Measurements from ENCODE around the gene IPO11.

DNA sequence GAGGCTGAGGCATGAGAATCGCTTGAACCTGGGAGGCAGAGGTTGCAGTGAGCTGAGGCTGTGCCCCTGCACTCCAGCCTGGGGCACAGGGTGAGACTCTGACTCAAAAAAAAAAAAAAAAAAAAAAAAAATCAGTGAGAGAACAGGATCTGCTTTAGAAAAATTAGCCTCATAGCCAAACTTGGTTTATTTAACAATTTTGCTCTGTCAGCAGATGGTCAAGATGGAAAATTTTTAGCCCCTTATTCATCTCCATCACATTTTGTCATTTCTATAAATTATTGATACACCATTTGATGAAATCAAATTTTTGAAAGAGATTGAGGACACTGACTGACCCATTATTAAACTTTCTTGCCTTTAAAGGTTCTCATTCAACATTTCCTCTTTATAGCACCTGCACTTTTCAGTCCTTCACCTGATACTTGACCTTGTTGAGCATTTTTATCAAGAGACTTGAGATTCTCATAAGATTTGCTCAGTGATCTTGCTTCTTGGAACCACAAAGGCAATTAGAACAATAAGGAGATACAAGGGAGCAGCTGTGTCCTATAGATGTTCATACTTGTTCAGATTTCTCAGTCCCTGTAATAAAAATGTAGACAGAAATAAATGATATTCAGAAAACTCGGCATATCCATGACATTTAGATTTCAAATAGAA is 204.2 kb downstream of the IPO11 start:
- TF ChIP-seq, protein P1, sequence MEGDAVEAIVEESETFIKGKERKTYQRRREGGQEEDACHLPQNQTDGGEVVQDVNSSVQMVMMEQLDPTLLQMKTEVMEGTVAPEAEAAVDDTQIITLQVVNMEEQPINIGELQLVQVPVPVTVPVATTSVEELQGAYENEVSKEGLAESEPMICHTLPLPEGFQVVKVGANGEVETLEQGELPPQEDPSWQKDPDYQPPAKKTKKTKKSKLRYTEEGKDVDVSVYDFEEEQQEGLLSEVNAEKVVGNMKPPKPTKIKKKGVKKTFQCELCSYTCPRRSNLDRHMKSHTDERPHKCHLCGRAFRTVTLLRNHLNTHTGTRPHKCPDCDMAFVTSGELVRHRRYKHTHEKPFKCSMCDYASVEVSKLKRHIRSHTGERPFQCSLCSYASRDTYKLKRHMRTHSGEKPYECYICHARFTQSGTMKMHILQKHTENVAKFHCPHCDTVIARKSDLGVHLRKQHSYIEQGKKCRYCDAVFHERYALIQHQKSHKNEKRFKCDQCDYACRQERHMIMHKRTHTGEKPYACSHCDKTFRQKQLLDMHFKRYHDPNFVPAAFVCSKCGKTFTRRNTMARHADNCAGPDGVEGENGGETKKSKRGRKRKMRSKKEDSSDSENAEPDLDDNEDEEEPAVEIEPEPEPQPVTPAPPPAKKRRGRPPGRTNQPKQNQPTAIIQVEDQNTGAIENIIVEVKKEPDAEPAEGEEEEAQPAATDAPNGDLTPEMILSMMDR (IDR thresholded peaks at IDR 0.05), result no peak
- TF ChIP-seq POLR2A (IDR thresholded peaks at IDR 0.05) (no peak), EP300 (IDR thresholded peaks at IDR 0.05) (no peak)

Data from ovary (tissue), 3 donors.